MM.1S (cell line): Measurements from ENCODE around the gene ZNF470.

Experiments used
- DNase-seq: peaks from one replicate; pipeline ENCODE4 v3.0.0-alpha.2; 2015
- H2AFZ ChIP-seq: fragments of 300-600 bp; sonication (generic); 2 replicates; pipeline ENCODE4 v1.6.0; 2016; ENCODE audit warnings: antibody characterized with exemption, low read length
- H3F3A ChIP-seq: fragments of 300-600 bp; sonication (generic); 2 replicates; pipeline ENCODE4 v1.6.1; 2016; ENCODE audit warnings: mild to moderate bottlenecking, antibody characterized with exemption, low read length, moderate library complexity, mixed read lengths; ENCODE audit not compliant: insufficient read depth
- H3K27ac ChIP-seq: fragments of 300-600 bp; sonication (generic); 2 replicates; pipeline ENCODE4 v1.5.1; 2016; ENCODE audit warnings: mild to moderate bottlenecking, low read length
- H3K27me3 ChIP-seq: fragments of 300-600 bp; sonication (generic); replicated peaks from 2 replicates; pipeline ENCODE4 v1.6.0; 2016; ENCODE audit warnings: low read length; ENCODE audit not compliant: insufficient read depth
- H3K36me3 ChIP-seq: fragments of 300-600 bp; sonication (generic); replicated peaks from 2 replicates; pipeline ENCODE4 v1.6.1; 2016; ENCODE audit warnings: mild to moderate bottlenecking, low read length, mixed read lengths; ENCODE audit not compliant: insufficient read depth
- H3K4me1 ChIP-seq: fragments of 300-600 bp; sonication (generic); 2 replicates; pipeline ENCODE4 v1.6.1; 2016; ENCODE audit warnings: low read length, mixed read lengths
- H3K4me2 ChIP-seq: fragments of 300-600 bp; sonication (generic); 2 replicates; pipeline ENCODE4 v1.6.0; 2016; ENCODE audit warnings: low read depth, low read length
- H3K4me3 ChIP-seq: fragments of 300-600 bp; sonication (generic); 2 replicates; pipeline ENCODE4 v1.5.1; 2016; ENCODE audit warnings: low read length, mixed read lengths
- H3K79me2 ChIP-seq: fragments of 300-600 bp; sonication (generic); 2 replicates; pipeline ENCODE4 v1.6.1; 2016; ENCODE audit warnings: mixed run types, low read length, mixed read lengths
- H3K9ac ChIP-seq: fragments of 300-600 bp; sonication (generic); 2 replicates; pipeline ENCODE4 v1.6.1; 2016; ENCODE audit warnings: low read length, mixed read lengths
- H3K9me2 ChIP-seq: fragments of 300-600 bp; sonication (generic); replicated peaks from 2 replicates; pipeline ENCODE4 v1.6.1; 2016; ENCODE audit warnings: mild to moderate bottlenecking, low read length, mixed read lengths; ENCODE audit not compliant: insufficient read depth
- H3K9me3 ChIP-seq: fragments of 300-600 bp; sonication (generic); replicated peaks from 2 replicates; pipeline ENCODE4 v1.6.1; 2016; ENCODE audit warnings: mild to moderate bottlenecking, low read length, mixed read lengths; ENCODE audit not compliant: insufficient read depth
- H4K20me1 ChIP-seq: fragments of 300-600 bp; sonication (generic); 2 replicates; pipeline ENCODE4 v1.6.1; 2016; ENCODE audit warnings: mild to moderate bottlenecking, low read length, moderate library complexity, mixed read lengths; ENCODE audit not compliant: insufficient read depth
- EZH2 ChIP-seq: fragments of 300-600 bp; sonication (generic); optimal IDR thresholded peaks from 2 replicates; pipeline ENCODE3; 2017; ENCODE audit warnings: low read depth, mild to moderate bottlenecking, antibody characterized with exemption, low read length, mixed read lengths
- EZH2phosphoT487 ChIP-seq: fragments of 300-600 bp; sonication (generic); IDR thresholded peaks from 2 replicates; pipeline ENCODE4 v1.6.1; 2018; ENCODE audit warnings: antibody characterized with exemption, low read length
- TF ChIP-seq, protein P1 (sequence below): fragments of 300-600 bp; sonication (generic); IDR thresholded peaks from 2 replicates; pipeline ENCODE4 v1.5.1; 2016; ENCODE audit warnings: antibody characterized with exemption, low read length, mixed read lengths

ZNF470 gene

DNA sequence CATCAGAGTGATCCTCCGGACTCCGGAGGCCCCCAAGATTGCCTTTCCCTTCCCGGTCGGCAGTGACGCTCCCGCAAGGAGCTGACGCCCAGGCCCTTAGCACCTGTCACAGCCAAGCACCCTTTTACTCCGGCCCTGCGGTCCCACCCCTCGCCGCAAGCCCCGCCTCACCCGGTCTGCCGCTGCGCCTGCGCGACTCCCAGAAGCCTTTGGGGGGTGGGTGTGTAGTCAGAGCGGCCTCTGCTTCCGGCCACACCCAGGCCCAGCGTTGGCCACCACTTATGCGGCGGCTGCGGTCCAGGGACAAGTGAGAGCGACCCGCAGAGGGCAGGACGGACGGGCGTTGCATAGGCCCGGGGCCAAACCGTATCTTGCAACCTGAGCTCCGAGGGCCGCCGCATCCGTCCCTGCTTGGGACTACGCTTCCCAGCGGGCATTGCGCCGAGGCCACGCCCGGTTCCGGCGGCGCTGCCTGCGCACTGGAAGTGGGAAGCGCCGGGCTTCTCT, 29.0 kb upstream of the ZNF470 start:
- Histone ChIP-seq H3K4me1 (no peaks in the 10 kb centered on the region), H3K9me2 (no peaks in the 10 kb centered on the region), H3F3A (no peaks in the 10 kb centered on the region), H3K4me3 (no peak overlapping the region), H3K79me2 (no peaks in the 10 kb centered on the region), H4K20me1 (no peaks in the 10 kb centered on the region), H3K27ac (no peak overlapping the region), H3K27me3 (no peaks in the 10 kb centered on the region), H3K9ac (no peak overlapping the region), H2AFZ (no peak overlapping the region), H3K4me2 (no peak overlapping the region), H3K36me3 (no peaks in the 10 kb centered on the region), H3K9me3 (no peaks in the 10 kb centered on the region)
- TF ChIP-seq, protein P1, sequence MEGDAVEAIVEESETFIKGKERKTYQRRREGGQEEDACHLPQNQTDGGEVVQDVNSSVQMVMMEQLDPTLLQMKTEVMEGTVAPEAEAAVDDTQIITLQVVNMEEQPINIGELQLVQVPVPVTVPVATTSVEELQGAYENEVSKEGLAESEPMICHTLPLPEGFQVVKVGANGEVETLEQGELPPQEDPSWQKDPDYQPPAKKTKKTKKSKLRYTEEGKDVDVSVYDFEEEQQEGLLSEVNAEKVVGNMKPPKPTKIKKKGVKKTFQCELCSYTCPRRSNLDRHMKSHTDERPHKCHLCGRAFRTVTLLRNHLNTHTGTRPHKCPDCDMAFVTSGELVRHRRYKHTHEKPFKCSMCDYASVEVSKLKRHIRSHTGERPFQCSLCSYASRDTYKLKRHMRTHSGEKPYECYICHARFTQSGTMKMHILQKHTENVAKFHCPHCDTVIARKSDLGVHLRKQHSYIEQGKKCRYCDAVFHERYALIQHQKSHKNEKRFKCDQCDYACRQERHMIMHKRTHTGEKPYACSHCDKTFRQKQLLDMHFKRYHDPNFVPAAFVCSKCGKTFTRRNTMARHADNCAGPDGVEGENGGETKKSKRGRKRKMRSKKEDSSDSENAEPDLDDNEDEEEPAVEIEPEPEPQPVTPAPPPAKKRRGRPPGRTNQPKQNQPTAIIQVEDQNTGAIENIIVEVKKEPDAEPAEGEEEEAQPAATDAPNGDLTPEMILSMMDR = no peak
- TF ChIP-seq EZH2 (no peak), EZH2phosphoT487 (no peak)
- no peak for DNase-seq

DNA sequence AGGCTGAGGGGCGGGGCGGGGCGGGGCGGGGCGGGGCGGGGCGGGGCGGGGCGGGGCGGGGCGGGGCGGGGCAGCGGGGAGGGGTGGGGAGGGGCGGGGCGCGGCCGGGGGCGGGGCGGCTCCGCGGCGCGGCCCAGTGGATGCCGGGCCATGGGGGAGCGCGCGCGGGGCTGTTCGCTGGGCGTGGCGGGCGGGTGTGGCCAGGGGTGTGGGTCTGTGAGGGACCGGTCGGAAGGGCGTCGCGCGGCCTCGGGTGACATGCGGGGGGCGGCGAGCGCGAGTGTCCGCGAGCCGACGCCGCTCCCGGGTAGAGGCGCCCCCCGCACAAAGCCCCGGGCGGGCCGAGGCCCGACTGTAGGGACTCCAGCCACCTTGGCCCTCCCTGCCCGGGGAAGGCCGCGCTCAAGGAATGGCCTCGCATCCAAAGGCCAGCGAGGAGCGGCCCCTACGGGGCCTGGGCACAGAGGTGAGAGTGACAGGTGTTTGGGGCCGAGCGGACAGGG, 28.5 kb upstream of the ZNF470 start, which contains the start of gene ZFP28:
ZFP28 (plus strand) TSS at position 188 of the 503 bp plus-strand sequence; CDS start at position 259, 71 bp downstream.
- H4K20me1 ChIP-seq = no peaks in the 10 kb centered on the region
- H3K36me3 ChIP-seq = no peaks in the 10 kb centered on the region
- no peaks in the 10 kb centered on the region for H3K9me2 ChIP-seq
- no peak within 1 kb of the TSS for H2AFZ ChIP-seq
- no peak for DNase-seq
- no peaks in the 10 kb centered on the region for H3K9me3 ChIP-seq
- H3F3A ChIP-seq = no peaks in the 10 kb centered on the region
- no peaks in the 10 kb centered on the region for H3K27me3 ChIP-seq
- H3K4me3 ChIP-seq = no peak within 1 kb of the TSS
- H3K27ac ChIP-seq = no peak within 1 kb of the TSS
- H3K9ac ChIP-seq = no peak within 1 kb of the TSS
- TF ChIP-seq, protein P1 = no peak
- no peak for TF ChIP-seq EZH2phosphoT487
- no peak for TF ChIP-seq EZH2
- H3K4me2 ChIP-seq = no peak within 1 kb of the TSS
- H3K4me1 ChIP-seq = no peaks in the 10 kb centered on the region
- no peaks in the 10 kb centered on the region for H3K79me2 ChIP-seq

DNA sequence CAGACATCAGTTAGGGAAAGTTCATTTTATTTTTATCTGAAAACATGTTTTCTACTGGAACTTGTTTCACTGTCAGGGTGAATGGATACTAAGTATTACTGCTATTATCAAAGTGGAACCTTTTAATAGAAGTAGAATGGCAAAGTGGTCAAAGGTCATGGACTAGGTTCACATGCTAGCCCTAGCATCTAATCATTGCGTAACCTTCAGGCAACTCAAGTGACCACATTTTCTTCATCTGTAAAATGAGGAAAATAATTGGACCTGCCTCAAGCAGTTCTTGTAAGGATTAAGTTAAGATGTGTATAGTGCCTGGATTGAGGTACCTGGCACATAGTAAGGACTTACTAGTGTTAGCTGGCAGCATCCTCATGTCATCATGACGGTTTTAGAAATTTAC, 23.5 kb upstream of the ZNF470 start:
- Histone ChIP-seq H3K36me3 (no peaks in the 10 kb centered on the region), H3K9ac (no peak overlapping the region), H3K4me3 (no peak overlapping the region), H3F3A (no peaks in the 10 kb centered on the region), H3K79me2 (no peaks in the 10 kb centered on the region), H3K27ac (no peak overlapping the region), H3K27me3 (no peaks in the 10 kb centered on the region), H4K20me1 (no peaks in the 10 kb centered on the region), H2AFZ (no peak overlapping the region), H3K4me1 (no peaks in the 10 kb centered on the region), H3K4me2 (no peak overlapping the region), H3K9me3 (no peaks in the 10 kb centered on the region), H3K9me2 (no peaks in the 10 kb centered on the region)
- no peak for TF ChIP-seq EZH2
- TF ChIP-seq EZH2phosphoT487 = no peak
- TF ChIP-seq, protein P1 = no peak
- DNase-seq = no peak
